Fibroblast of skin of right quadriceps (primary cell): ENCODE measurements around the gene CLRN1.
A peak's percentile ranks its signal among the peaks of the same experiment; 100 is the strongest.

Experiments used
- DNase-seq: peaks from one replicate; pipeline ENCODE4 v3.0.0-alpha.2; 2013

The CLRN1 gene

GRCh38 chr3:150917951-150918350 is 54.6 kb downstream of the CLRN1 start:
- no peak for DNase-seq

- peak; percentile 17 for DNase-seq
These were observed 59.2 kb downstream of the CLRN1 start for GRCh38 chr3:150913133-150913922.

- no peak for DNase-seq
These were observed 60.0 kb downstream of the CLRN1 start for GRCh38 chr3:150912501-150912900.

GRCh38 chr3:150911771-150912170 is 60.8 kb downstream of the CLRN1 start:
- DNase-seq: no peak

GRCh38 chr3:150906461-150906860 is 66.1 kb downstream of the CLRN1 start:
- no peak for DNase-seq

- DNase-seq: no peak
These were observed 66.8 kb downstream of the CLRN1 start for GRCh38 chr3:150905746-150906145.

GRCh38 chr3:150905339-150905738 is 67.2 kb downstream of the CLRN1 start, which contains the start of gene MINDY4B:
Gene MINDY4B (minus strand): TSS chr3:150905439. CDS start chr3:150905439, 0 bp downstream.
- DNase-seq: no peak

- no peak for DNase-seq
These were observed 69.5 kb downstream of the CLRN1 start for GRCh38 chr3:150902988-150903387.

- no peak for DNase-seq
These were observed 70.7 kb downstream of the CLRN1 start for GRCh38 chr3:150901793-150902192.

GRCh38 chr3:150899141-150899540 is 73.4 kb downstream of the CLRN1 start:
- no peak for DNase-seq

- no peak for DNase-seq
These were observed 74.3 kb downstream of the CLRN1 start for GRCh38 chr3:150898046-150898754.

- no peak for DNase-seq
These were observed 74.9 kb downstream of the CLRN1 start for GRCh38 chr3:150897592-150897991.

GRCh38 chr3:150890831-150891230 is 81.7 kb downstream of the CLRN1 start:
- DNase-seq: no peak

- peak; percentile 34 for DNase-seq
These were observed 82.2 kb downstream of the CLRN1 start for GRCh38 chr3:150890295-150890694.

GRCh38 chr3:150889106-150889505 is 83.4 kb downstream of the CLRN1 start:
- DNase-seq: no peak

- no peak for DNase-seq
These were observed 85.5 kb downstream of the CLRN1 start for GRCh38 chr3:150887031-150887430.

- DNase-seq: no peak
These were observed 87.0 kb downstream of the CLRN1 start for GRCh38 chr3:150885535-150885934.

GRCh38 chr3:150878996-150879575 is 93.4 kb downstream of the CLRN1 start:
- no peak for DNase-seq

- no peak for DNase-seq
These were observed 94.2 kb downstream of the CLRN1 start for GRCh38 chr3:150878290-150878689.

- no peak for DNase-seq
These were observed 95.2 kb downstream of the CLRN1 start for GRCh38 chr3:150877303-150877702.

- no peak for DNase-seq
These were observed 95.8 kb downstream of the CLRN1 start for GRCh38 chr3:150876611-150877265.
